ENCODE results near the gene TMED9. TPM values are rescaled to one million over a fixed set of nuclear protein-coding genes. Genes with fewer than 3 reads are reported as not detected.
A peak's percentile ranks its signal among the peaks of the same experiment; 100 is the strongest.
"Not testable (repeated sequence)": the region's sequence is repeated elsewhere in the genome, so short reads cannot be mapped to it uniquely, and the experiment has no call there.

Gene TMED9
- total RNA-seq, result 135 TPM

- DNase-seq (ENCODE audit: low spot score) (peak; percentile 94), ATAC-seq (peak; percentile 99)
Measured at GRCh38 chr5:177592010-177592834, at the start of gene TMED9. Gene TMED9 (plus strand): TSS chr5:177592203. CDS start chr5:177592215, 12 bp downstream.

- DNase-seq (ENCODE audit: low spot score), result no peak
- no peak for ATAC-seq
Measured at GRCh38 chr5:177542816-177543465, 49.1 kb upstream of the TMED9 start.

- ATAC-seq (peak; percentile 51), DNase-seq (ENCODE audit: low spot score) (peak; percentile 77)
Measured at GRCh38 chr5:177545487-177546257, 46.3 kb upstream of the TMED9 start.

- DNase-seq (ENCODE audit: low spot score) (peak; percentile 80), ATAC-seq (peak; percentile 93)
Measured at GRCh38 chr5:177546258-177546741, 45.7 kb upstream of the TMED9 start.

- no peak for DNase-seq (ENCODE audit: low spot score)
- ATAC-seq, result no peak
Measured at GRCh38 chr5:177547736-177548135, 44.3 kb upstream of the TMED9 start.

- no peak for ATAC-seq
Measured at GRCh38 chr5:177548495-177548894, 43.5 kb upstream of the TMED9 start.

GRCh38 chr5:177550122-177550521, 41.9 kb upstream of the TMED9 start:
- DNase-seq (ENCODE audit: low spot score) (no peak), ATAC-seq (no peak)

More at GRCh38 chr5:177548495-177548894, 43.5 kb upstream of the TMED9 start:
- DNase-seq (ENCODE audit: low spot score), result no peak

- peak; percentile 70 for ATAC-seq
- peak; percentile 71 for DNase-seq (ENCODE audit: low spot score)
Measured at GRCh38 chr5:177552839-177553455, 39.1 kb upstream of the TMED9 start.

GRCh38 chr5:177553671-177554429, 38.2 kb upstream of the TMED9 start:
- peak; percentile 48 for ATAC-seq
- peak; percentile 59 for DNase-seq (ENCODE audit: low spot score)

GRCh38 chr5:177554474-177555111, 37.4 kb upstream of the TMED9 start, which contains the start of gene FAM193B:
Gene FAM193B (minus strand): TSS chr5:177554563. CDS start chr5:177554458, 105 bp downstream.
- DNase-seq (ENCODE audit: low spot score) (peak; percentile 94), ATAC-seq (peak; percentile 88)

- DNase-seq (ENCODE audit: low spot score) (no peak), ATAC-seq (no peak)
Measured at GRCh38 chr5:177555228-177555627, 36.8 kb upstream of the TMED9 start.

- DNase-seq (ENCODE audit: low spot score) (no peak), ATAC-seq (no peak)
Measured at GRCh38 chr5:177555665-177556064, 36.3 kb upstream of the TMED9 start.

GRCh38 chr5:177557041-177557647, 34.9 kb upstream of the TMED9 start:
- ATAC-seq, result no peak

GRCh38 chr5:177557796-177558195, 34.2 kb upstream of the TMED9 start:
- no peak for ATAC-seq

More at GRCh38 chr5:177557041-177557647, 34.9 kb upstream of the TMED9 start:
- no peak for DNase-seq (ENCODE audit: low spot score)

GRCh38 chr5:177559446-177559941, 32.5 kb upstream of the TMED9 start:
- DNase-seq (ENCODE audit: low spot score); ATAC-seq: not testable (repeated sequence)

More at GRCh38 chr5:177557796-177558195, 34.2 kb upstream of the TMED9 start:
- no peak for DNase-seq (ENCODE audit: low spot score)

- ATAC-seq (no peak), DNase-seq (ENCODE audit: low spot score) (no peak)
Measured at GRCh38 chr5:177565046-177565445, 27.0 kb upstream of the TMED9 start.

- no peak for ATAC-seq
Measured at GRCh38 chr5:177568326-177568725, 23.7 kb upstream of the TMED9 start.

GRCh38 chr5:177569894-177570293, 22.1 kb upstream of the TMED9 start:
- ATAC-seq (no peak), DNase-seq (ENCODE audit: low spot score) (no peak)

More at GRCh38 chr5:177568326-177568725, 23.7 kb upstream of the TMED9 start:
- DNase-seq (ENCODE audit: low spot score), result no peak

- DNase-seq (ENCODE audit: low spot score), result no peak
- ATAC-seq, result no peak
Measured at GRCh38 chr5:177575488-177575887, 16.5 kb upstream of the TMED9 start.
